NCI-H187 (cell line): ENCODE measurements around the gene PLXDC1.
"Not testable (repeated sequence)": the region's sequence is repeated elsewhere in the genome, so short reads cannot be mapped to it uniquely, and the experiment has no call there.

Source experiments
- DNase-seq, 2 experiments: peaks; one replicate each; lab custom pipeline; 2025; lab: John Stamatoyannopoulos, UW

The PLXDC1 gene

GRCh38 chr17:39062846-39063680, 88.4 kb downstream of the PLXDC1 start:
- no peak for DNase-seq

GRCh38 chr17:39058524-39058923, 92.9 kb downstream of the PLXDC1 start:
- no peak for DNase-seq

DNA sequence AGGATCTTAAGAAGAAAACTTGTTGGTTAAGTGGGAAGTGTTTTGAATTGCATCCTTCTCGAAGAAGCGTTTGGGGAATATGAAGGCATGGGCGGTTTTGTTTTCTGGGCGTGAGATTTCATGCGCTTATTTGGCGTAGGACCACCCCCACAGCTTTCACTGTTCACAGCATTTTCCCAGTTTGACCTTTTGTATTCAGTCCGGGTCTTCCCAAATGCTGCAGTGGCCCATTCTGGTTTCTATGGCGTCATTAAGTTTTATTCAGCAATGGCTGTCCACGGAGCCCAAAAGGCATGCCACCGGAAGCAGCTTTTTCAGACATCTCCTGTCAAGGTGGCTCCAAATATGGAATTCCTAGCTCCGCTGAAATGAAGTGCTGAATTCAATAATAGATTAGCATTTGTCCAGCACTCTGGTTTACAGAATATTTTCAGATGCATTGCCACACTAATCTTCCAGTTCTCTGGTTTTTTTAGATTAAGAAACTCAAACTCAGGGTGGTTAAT, 93.7 kb downstream of the PLXDC1 start:
- DNase-seq = no peak

GRCh38 chr17:39054111-39054645, 97.3 kb downstream of the PLXDC1 start:
- DNase-seq = no peak

- not testable (repeated sequence) for DNase-seq
Observed at GRCh38 chr17:39052423-39052822, 99.0 kb downstream of the PLXDC1 start.

GRCh38 chr17:39051001-39051585, 100.3 kb downstream of the PLXDC1 start:
- no peak for DNase-seq

DNA sequence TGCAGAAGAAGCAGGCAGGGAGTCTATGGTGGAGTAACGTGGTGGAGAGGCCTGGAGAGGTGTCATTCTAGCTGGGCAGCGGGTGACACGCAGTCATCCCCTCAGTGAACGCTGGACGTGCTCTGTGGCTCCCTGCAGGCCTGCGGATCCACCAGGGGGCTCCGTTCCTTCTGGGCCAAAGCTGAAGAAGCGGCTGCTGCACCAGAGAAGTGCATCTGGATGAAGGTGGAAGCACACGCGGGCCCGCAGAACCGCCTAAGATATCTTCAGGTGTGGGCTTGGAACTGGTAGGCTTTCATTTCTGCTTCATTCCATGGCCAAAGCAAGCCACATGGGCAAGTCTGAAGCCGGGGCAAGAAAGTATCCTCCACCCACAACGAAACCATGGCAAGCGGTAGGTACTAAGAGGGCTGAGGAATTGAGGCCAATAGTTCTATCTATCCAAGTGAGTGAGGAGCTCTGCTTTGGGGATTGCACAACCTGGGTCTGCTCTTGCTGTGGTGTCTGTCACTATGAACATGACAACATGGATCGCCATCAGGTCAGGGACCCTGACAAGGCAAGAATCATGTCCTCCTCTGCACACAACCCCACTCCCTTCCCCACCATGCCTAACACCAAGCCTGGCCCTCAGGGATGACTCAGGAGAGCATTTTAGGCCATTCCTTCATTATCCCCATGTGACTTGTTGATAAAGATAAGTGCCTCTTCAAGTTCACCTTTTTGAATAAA, 105.3 kb downstream of the PLXDC1 start:
- no peak for DNase-seq

DNA sequence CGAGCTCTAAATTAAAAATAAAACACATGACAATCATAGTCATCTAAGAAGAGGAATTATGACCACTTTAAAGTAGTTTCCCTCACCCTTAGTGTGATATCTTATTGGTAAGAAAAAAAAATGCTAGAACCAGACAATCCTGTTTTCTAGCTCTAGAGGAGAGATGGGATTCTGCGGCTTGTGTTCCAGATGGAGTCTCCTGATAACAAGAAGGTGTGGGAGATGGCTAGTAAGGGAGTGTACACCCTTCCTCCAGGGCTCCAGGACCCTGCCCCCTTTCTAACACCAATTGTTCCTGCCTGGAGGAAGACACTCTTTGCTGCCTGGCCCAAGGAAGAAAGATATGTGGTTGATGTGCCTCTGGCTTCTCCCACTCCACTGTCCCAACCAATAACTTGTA, 115.4 kb downstream of the PLXDC1 start:
- no peak for DNase-seq

DNA sequence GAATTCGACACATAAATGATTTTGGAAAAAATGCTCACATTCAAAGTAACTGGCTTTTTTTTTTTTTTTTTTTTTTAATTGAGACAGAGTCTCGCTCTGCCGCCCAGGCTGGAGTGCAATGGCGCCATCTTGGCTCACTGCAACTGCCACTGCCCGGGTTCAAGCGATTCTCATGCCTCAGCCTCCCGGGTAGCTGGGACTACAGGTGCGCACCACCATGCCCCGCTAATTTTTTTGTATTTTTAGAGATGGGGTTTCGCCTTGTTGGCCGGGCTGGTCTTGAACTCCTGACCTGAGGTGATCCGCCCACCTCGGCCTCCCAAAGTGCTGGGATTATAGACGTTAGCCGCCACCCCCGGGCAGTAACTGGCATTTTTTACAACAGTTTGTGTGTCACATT, 115.9 kb downstream of the PLXDC1 start:
- not testable (repeated sequence) for DNase-seq

DNA sequence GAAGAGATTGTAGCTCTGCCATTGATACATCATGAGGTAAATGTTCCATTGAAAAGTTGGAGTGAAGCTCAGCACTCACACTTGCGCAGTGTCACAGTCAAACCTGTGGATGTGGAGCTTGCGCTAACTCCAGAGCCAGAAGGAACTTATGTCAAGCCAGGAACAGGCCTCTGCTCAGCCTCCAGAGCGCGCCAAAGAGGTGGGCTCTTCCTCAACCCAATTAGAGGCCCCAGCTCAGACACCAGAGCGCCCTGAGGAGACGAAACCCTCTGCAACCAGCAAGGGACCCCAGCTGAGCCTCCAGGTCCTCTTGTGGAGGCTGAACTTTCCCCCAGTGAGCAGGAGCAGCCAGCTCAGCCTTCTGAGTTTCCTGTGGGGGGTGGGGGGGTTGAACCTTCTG, 122.7 kb downstream of the PLXDC1 start:
- DNase-seq = no peak

- no peak for DNase-seq
Observed at GRCh38 chr17:39027455-39028035, 123.9 kb downstream of the PLXDC1 start.

DNA sequence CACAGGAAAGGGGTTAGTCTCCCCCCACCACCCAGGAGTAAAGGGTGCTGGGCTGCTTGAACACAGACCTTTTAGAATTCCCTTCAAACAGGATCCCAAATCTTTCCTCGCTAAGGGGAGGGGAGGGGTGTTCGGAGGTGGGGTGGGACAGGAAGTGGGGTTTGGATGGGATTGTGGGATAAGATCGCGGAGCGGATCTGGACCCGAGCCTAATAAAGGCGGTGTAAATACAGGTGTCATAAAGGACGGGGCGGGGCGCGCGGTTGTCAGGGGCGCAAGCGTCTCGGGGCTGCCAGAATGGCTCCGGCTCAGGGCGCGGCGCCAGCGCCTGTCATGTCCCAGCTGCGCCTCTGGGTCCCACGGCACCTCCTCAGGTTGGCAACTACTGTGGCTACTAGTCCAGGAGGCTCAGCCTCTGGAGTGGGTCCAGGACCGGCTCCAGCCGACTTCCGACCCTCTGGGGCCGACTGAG, 124.4 kb downstream of the PLXDC1 start:
- no peak for DNase-seq

DNA sequence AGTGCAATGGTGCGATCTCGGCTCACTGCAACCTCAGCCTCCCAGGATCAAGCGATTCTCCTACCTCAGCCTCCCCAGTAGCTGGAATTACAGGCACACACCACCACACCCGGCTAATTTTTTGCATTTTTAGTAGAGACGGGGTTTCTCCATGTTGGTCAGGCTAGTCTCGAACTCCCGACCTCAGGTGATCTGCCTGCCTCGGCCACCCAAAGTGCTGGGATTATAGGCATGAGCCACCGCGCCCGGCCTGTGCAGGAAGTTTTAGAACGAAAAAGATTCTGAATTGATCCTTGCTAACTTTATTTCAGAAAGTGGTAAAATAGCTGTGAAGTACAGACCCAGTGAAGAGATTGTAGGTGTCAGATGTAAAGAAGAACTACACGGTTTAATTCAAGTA, 125.1 kb downstream of the PLXDC1 start:
- not testable (repeated sequence) for DNase-seq

- no peak for DNase-seq
Observed at GRCh38 chr17:39022924-39023323, 128.5 kb downstream of the PLXDC1 start.

DNA sequence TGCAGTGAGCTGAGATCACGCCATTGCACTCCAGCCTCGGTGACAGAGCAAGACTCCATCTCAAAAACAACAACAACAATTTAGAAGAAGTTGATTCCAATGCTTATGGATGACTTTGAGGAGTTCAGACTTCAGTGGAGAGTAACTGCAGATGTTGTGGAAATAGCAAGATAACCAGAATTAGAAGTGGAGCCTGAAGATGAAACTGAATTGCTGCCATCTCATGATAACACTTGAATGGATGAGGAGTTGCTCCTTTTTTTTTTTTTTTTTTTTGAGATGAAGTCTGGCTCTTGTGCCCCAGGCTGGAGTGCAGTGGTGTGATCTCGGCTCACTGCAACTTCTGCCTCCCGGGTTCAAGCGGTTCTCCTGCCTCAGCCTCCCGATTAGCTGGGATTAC, 131.4 kb downstream of the PLXDC1 start:
- not testable (repeated sequence) for DNase-seq

GRCh38 chr17:39018267-39019134, 132.9 kb downstream of the PLXDC1 start:
- no peak for DNase-seq

- DNase-seq = no peak
Observed at GRCh38 chr17:39016193-39017153, 135.0 kb downstream of the PLXDC1 start.

DNA sequence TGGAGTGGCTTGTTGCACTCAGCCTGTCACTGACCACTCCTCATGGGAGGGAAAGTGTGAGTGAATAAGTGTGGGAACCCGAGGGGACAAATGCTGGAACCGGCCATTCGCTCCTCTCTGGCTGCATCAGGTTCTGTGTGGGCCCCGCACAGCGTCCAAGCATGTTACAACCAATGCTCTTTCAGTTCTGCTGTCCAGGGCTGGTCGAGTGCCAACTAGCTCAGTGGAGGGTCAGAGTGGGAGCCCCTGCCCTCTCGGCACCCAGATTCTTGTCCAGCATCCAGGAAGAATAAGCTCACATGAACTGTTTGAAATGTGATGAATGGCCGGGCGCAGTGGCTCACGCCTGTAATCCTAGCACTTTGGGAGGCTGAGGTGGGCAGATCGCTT, 135.9 kb downstream of the PLXDC1 start:
- DNase-seq = no peak

DNA sequence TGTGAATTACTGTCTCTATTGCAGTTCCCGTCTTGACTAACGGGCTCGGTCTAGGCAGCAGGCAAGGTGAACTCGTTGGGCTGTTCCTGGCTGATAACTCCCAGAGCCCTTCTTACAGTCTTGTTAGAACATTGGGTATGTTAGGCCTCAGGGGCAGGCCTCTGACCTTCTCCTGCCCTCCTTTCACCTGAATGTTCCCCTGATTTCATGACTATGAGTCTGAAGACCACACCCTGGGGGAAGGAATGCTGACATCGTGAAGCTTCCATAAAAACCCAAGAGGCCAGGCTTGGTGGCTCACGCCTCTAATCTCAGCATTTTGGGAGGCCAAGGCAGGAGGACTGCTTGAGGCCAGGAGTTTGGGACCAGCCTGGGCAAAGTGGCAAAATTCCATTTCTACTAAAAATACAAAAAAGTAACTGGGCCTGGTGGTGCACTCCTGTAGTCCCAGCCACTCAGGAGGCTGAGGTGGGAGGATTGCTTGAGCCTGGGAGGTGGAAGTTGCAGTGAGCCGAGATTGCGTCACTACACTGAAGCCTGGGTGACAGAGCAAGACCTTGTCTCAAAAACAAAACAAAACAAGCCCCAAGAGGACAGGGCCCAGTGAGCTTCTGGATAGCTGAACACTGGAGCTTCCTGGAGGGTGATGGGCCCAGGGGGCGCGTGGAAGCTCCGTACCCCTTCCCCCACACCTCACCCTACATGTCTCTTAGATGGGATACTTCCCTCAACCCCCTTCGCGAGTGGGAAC, 136.5 kb downstream of the PLXDC1 start:
- no peak for DNase-seq
